ENCODE measurements around the gene SREK1.

The SREK1 gene

GRCh38 chr5:66224773-66225553 is 80.9 kb downstream of the SREK1 start:
- no peak for DNase-seq

GRCh38 chr5:66230551-66230950 is 86.5 kb downstream of the SREK1 start:
- DNase-seq = no peak

GRCh38 chr5:66231508-66231907 is 87.4 kb downstream of the SREK1 start:
- no peak for DNase-seq

GRCh38 chr5:66232275-66232674 is 88.2 kb downstream of the SREK1 start:
- DNase-seq = no peak

GRCh38 chr5:66232706-66233445 is 88.8 kb downstream of the SREK1 start:
- no peak for DNase-seq

All from hematopoietic multipotent progenitor cell treated with erythropoietin and hydrocortisone succinate and interleukin-3 and kit ligand, for 6 days (in vitro differentiated cells).